Measurements from ENCODE around the gene NOC4L. TPM values are rescaled to one million over a fixed set of nuclear protein-coding genes. Genes with fewer than 3 reads are reported as not detected.
"Not testable (repeated sequence)": the region's sequence is repeated elsewhere in the genome, so short reads cannot be mapped to it uniquely, and the experiment has no call there.

Gene NOC4L
- total RNA-seq, 1 donor from 2014 or later = 16.5 TPM

DNA sequence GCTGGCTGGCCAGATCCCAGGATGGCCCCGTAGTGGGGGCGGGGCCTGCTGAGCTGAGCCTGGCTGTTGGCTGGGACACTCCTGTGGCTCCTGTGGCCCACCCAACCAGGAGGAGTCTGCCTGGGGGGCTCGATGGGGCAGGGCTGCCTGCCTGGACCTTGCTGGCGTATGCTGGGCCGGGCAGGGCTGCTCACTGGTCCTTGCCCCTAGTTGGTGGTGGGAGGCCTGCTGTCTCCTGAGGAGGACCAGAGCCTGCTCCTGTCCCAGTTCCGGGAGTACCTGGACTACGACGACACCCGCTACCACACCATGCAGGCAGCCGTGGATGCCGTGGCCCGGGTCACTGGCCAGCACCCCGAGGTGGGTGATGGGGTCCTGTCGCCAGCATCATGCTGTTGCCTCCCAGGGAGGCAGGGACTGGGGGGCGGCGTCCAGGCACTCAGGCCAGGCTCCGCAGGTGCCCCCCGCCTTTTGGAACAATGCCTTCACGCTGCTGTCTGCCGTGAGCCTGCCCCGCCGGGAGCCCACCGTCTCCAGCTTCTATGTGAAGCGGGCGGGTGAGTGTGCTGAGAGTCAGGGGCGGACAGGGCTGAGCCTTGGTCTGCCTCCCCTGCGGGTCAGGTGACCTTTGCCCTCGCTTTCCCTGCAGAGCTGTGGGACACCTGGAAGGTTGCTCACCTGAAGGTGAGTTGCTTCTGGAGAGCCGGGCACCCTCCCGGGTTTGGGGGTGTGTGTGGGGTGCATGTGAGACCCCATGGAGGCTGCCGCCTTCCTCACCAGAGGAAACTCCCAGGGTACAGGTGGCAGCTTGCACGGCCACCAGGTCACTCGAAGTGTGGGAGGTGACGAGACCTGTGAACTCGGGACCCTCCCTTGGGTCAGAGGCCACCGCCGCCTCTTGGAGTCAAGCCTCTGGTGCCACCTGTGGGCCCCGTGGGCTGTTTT lies 3.4 kb downstream of the NOC4L start:
- Histone ChIP-seq H3K4me3 (no peak overlapping the region), H3K4me1 (peaks cover 17% of the 10 kb centered on the region), H3K36me3 (peaks cover 7% of the 10 kb centered on the region), H3K27me3 (no peaks in the 10 kb centered on the region), H3K27ac (no peak overlapping the region), H3K9me3 (no peaks in the 10 kb centered on the region)
- no peak for ATAC-seq
- intact Hi-C loops (cut with DNase I) = no loop called here
- DNase-seq = peak; percentile 63
- TF ChIP-seq, protein P1, sequence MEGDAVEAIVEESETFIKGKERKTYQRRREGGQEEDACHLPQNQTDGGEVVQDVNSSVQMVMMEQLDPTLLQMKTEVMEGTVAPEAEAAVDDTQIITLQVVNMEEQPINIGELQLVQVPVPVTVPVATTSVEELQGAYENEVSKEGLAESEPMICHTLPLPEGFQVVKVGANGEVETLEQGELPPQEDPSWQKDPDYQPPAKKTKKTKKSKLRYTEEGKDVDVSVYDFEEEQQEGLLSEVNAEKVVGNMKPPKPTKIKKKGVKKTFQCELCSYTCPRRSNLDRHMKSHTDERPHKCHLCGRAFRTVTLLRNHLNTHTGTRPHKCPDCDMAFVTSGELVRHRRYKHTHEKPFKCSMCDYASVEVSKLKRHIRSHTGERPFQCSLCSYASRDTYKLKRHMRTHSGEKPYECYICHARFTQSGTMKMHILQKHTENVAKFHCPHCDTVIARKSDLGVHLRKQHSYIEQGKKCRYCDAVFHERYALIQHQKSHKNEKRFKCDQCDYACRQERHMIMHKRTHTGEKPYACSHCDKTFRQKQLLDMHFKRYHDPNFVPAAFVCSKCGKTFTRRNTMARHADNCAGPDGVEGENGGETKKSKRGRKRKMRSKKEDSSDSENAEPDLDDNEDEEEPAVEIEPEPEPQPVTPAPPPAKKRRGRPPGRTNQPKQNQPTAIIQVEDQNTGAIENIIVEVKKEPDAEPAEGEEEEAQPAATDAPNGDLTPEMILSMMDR (IDR thresholded peaks at IDR 0.05) = no peak

DNA sequence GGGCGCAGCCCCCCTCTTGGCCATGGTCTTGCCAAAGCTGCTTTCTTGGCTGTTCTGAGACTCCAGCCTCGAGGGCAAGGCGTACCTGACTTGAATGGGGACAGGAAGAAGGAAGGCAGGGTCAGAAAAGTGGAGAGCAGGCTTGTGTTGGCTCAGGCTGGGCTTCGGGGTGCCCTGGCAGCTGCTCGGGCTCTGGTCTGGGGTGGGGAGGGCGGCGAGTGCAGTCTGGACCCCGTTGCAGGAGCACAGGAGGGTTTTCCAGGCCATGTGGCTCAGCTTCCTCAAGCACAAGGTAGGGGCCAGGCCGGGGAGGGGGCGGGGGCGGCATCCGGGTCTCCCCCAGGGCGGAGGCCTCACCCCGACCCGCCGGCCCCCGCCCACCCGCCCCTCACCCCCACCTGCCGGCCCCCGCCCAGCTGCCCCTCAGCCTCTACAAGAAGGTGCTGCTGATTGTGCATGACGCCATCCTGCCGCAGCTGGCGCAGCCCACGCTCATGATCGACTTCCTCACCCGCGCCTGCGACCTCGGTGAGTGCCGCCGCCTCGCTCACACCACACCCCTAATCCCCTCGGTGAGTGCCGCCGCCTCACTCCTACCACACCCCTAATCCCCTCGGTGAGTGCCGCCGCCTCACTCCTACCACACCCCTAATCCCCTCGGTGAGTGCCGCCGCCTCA lies 4.2 kb downstream of the NOC4L start:
- Histone ChIP-seq H3K9me3 (no peaks in the 10 kb centered on the region), H3K4me1 (peaks cover 9% of the 10 kb centered on the region), H3K36me3 (peaks cover 7% of the 10 kb centered on the region), H3K27ac (no peak overlapping the region), H3K27me3 (no peaks in the 10 kb centered on the region), H3K4me3 (no peak overlapping the region)
- DNase-seq (peak; percentile 55), ATAC-seq (no peak)
- TF ChIP-seq, protein P1 (IDR thresholded peaks at IDR 0.05) = no peak
- intact Hi-C loops (cut with DNase I) = no loop called here

DNA sequence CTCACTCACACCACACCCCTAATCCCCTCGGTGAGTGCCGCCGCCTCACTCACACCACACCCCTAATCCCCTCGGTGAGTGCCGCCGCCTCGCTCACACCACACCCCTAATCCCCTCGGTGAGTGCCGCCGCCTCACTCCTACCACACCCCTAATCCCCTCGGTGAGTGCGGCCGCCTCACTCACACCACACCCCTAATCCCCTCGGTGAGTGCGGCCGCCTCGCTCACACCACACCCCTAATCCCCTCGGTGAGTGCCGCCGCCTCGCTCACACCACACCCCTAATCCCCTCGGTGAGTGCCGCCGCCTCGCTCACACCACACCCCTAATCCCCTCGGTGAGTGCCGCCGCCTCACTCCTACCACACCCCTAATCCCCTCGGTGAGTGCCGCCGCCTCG lies 5.3 kb downstream of the NOC4L start:
- H3K4me1 ChIP-seq = peaks cover 14% of the 10 kb centered on the region
- H3K27ac ChIP-seq; H3K4me3 ChIP-seq; DNase-seq; H3K36me3 ChIP-seq; intact Hi-C loops (cut with DNase I); H3K27me3 ChIP-seq; H3K9me3 ChIP-seq; ATAC-seq: not testable (repeated sequence)

DNA sequence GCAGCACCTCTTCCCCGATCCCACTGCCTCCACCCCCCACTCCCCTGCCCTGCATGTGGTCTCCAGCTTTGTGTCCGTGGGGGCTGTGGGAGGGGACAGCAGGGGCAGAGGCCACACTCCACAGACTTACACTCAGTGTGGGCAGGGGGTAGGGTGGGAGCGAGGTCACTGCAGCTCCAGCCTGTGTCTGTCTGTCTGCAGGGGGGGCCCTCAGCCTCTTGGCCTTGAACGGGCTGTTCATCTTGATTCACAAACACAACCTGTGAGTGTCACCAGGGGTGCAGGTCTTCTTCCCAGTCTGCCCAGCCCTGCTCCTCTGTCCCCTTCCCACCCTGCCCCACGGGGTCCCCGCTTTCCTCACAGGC lies 6.5 kb downstream of the NOC4L start:
- H3K9me3 ChIP-seq = no peaks in the 10 kb centered on the region
- intact Hi-C loops (cut with DNase I) = no loop called here
- peak; percentile 48 for DNase-seq
- peaks cover 5% of the 10 kb centered on the region for H3K4me1 ChIP-seq
- H3K36me3 ChIP-seq = peaks cover 7% of the 10 kb centered on the region
- H3K27ac ChIP-seq = no peak overlapping the region
- ATAC-seq = no peak
- TF ChIP-seq, protein P1 (IDR thresholded peaks at IDR 0.05) = no peak
- H3K27me3 ChIP-seq = no peaks in the 10 kb centered on the region
- H3K4me3 ChIP-seq = no peak overlapping the region

DNA sequence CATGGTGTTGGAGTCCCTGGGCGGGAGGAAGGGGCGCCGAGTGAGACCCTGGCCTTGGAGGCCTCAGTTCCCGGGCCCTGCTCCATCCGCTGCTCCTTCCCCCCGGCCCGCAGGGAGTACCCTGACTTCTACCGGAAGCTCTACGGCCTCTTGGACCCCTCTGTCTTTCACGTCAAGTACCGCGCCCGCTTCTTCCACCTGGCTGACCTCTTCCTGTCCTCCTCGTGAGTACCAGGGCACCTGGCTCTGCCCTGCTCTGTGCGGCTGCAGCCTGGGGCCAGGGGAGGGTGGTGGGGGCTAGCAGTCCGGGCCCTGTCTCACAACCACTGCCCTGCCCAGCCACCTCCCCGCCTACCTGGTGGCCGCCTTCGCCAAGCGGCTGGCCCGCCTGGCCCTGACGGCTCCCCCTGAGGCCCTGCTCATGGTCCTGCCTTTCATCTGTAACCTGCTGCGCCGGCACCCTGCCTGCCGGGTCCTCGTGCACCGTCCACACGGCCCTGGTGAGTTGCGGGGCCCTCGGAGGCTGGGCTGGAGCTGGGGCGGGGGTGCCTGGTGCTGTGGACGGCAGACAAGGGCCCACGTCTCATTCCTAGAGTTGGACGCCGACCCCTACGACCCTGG lies 7.0 kb downstream of the NOC4L start:
- DNase-seq (peak; percentile 62), ATAC-seq (no peak)
- no peaks in the 10 kb centered on the region for H3K27me3 ChIP-seq
- H3K36me3 ChIP-seq = peaks cover 7% of the 10 kb centered on the region
- no peak overlapping the region for H3K27ac ChIP-seq
- H3K9me3 ChIP-seq = no peaks in the 10 kb centered on the region
- TF ChIP-seq, protein P1 (IDR thresholded peaks at IDR 0.05) = no peak
- H3K4me3 ChIP-seq = no peak overlapping the region
- peaks cover 5% of the 10 kb centered on the region for H3K4me1 ChIP-seq
- intact Hi-C loops (cut with DNase I) = no loop called here
